ENCODE results near the gene PIK3R5.
"Not testable (repeated sequence)": the region's sequence is repeated elsewhere in the genome, so short reads cannot be mapped to it uniquely, and the experiment has no call there.

Gene PIK3R5

DNA sequence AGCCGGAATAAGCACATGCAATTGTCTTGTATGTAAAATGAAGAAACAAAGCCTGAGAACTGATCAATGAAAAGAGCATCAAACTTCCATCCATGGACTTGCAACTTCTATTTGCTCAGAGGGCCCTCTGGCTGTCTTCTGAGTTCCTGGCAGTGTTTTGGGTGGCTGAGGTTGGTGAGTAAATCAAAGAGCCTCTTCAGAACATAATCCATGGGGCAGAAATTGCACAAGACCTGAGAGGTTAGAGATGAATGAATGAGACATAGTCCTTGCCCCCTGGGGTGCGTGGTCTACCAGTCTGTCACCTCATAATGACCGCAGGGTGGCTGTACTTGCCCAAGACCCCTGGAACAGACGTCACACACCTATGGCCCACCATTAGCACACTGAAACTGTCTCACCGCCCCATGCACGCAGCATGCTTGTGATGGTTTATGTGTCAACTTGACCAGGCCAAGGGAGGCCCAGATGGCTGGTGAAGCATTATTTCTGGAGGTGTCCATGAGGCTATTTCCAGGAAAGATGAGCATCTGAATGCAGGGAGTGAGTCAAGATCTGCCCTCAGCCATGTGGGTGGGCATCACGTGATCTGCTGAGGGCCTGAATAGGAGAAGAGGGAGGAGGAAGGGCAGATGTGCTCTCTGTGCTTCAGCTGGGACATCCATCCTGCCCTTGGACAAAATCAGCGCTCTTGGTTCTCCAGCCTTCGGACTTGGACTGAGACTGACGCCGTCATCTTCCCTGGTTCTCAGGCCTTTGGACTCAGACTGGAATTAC is 106.3 kb downstream of the PIK3R5 start:
- peak in 1 of 2 donors; percentile 26 for DNase-seq (ENCODE audit: low read depth in 2 of 2)

DNA sequence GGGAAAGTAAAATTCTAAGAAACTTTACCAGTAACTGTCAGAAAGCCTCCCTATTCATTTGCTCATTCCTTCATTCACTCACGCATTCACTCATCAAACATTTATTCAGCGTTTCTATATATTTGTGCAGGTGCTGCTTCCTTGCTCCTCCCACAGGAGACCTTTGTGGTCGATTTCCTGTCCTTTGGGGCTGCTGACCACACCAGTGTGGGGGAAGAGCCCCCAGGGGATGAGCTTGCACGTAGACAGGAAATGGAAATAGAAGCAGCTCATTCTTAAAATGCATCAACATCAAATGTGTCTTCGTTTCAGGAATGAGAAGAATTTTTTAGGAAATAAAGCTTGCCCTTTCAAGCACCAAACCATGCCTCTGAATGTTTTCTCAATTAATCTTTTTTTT is 107.6 kb downstream of the PIK3R5 start:
- peak; percentile 27 to 37 for DNase-seq (ENCODE audit: low read depth in 2 of 2)

DNA sequence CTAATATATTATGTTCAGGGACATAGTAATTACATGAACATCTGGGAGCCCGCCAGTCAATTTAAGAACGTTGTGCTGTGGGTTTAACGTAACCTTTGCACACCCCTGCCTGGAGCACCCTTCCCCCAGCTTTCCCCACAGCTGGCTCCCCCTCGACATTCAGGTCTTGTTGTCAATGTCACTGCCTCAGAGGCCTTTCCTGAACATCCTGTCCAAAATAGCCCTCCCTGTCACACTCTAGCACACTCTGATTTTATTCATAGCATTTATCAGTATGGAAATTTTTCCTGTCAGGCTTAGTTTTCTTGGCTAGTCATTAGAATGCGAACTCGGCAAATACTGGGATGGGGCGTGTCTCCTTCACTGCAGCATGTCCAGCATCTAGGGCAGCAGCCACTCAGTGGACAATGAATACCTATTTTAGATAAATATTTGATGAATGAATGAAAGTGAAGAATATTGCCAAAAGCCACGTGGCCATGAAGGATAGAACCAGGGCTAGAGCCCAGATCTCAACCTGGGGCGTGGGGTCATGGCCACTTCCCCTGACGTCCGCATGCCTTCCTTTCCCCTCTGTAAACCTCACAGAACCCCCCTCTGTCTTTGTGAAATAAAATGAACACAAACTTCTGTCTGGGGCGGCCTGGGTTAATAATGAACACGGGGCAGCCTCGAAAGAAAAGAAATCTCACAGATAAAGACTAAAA is 108.5 kb downstream of the PIK3R5 start:
- no peak for DNase-seq (ENCODE audit: low read depth in 2 of 2)

DNA sequence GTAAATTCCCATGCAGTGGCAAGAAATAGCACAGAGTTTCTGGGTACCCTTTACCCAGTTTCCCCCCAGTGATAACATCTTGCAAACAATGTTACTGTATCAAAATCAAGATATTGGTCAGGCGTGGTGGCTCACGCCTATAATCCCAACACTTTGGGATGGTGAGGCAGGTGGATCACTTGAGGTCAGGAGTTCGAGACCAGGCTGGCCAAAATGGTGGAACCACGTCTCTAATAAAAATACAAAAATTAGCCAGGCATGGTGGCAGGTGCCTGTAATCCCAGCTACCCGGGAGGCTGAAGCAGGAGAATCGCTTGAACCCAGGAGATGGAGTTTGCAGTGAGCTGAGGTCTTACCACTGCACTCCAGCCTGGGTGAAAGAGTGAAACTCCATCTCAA is 109.3 kb downstream of the PIK3R5 start:
- DNase-seq (ENCODE audit: low read depth in 2 of 2) = not testable (repeated sequence)

DNA sequence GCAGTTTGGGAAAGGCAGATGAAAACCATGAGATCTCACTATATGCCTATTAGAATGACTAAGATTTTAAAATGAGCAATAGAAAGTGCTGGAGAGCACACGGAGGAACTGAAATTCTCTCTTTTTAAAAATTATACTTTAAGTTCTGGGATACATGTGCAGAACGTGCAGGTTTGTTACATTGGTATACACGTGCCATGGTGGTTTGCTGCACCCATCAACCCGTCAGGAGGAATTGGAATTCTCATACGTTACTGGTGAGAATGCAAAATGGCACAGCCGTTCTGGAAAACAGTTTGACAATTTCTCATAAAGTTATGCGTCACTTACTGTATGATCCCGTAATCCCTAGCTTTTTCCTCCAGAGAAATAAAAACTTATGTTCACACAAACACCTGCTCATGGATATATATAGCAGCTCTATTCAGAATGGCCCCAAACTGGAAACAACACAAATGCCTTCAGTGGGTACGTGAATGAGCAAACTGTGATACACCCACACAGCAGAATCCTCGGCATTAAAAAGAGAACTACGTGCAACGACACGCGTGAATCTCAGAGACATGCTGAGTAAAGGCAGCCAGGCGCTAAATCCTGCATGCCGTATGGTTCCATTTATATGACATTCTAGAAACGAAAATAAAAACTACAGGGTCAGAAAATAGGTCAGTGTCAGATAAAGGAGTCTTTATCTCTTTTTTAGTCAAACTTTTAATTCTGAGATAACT is 109.9 kb downstream of the PIK3R5 start:
- DNase-seq (ENCODE audit: low read depth in 2 of 2) = no peak

DNA sequence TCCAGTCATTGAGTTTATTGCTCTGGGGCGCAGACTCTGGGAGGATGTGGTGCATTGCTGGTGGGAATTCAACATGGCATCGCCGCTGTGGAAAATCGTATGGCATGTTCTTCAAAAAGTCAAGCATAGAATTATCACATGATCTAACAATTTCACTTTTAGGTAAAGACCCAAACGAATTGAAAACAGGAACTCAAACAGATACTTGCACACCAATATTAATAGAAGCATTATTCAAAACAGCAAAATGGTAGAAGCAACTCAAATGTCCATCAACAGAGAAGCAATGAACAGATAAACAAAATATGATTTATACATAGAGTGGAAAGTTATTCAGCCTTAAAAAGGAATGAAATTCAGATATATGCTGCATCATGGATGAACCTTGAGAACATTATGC is 113.9 kb downstream of the PIK3R5 start:
- DNase-seq (ENCODE audit: low read depth in 2 of 2) = no peak

DNA sequence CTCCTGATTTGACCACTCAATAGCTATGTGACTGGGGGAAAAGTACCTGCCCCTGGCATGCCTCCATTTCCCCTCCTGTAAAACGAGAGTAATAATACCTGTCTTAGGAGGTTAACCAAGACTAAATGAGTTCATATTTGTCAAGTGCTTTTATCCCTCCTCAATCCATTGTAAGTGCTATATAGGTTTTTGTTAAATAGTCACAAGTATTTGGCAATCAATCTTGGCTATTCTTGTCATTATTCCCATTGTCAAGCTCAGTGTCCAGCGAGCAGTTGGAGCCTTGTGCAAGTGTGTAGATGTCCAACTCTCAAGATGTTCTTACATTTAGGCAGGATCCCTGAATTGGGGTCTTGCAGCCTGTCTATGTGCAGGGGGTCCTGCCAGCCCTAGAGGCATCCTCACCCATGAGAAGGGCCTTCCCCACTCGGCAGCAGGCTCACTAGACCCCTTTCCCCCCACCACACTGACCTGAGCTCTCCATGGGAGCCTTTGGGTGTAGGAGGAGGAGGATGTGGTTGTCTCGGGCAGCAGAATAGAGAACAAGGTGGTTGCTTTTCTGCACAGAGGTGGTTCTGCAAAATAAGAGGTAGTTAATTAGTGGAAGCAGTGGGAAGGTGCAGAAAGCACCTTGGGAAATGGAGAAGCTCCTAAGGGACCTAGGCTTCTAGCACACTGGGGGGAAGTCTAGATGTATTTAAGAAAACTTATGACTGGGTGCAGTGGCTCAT is 116.0 kb downstream of the PIK3R5 start:
- no peak for DNase-seq (ENCODE audit: low read depth in 2 of 2)

DNA sequence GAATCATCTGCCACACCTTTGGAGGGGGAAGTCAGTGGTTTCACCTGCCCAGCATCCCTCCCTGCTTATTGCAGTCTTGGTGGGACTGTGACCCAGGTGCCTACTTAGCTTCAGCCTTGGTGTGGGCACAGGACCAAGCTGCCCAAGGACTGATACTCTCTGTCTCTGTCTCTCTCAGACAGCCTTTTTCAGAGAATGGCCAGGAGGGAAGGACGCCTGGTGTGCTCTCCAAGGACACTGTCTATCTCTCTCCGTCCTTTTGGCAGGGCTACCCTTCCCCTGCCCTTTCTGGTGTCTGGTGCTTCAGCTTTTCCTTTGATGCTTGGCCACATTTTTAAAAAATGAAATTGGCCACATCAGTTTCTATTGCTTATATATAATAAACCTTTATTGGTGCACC is 117.6 kb downstream of the PIK3R5 start:
- DNase-seq (ENCODE audit: low read depth in 2 of 2) = no peak

DNA sequence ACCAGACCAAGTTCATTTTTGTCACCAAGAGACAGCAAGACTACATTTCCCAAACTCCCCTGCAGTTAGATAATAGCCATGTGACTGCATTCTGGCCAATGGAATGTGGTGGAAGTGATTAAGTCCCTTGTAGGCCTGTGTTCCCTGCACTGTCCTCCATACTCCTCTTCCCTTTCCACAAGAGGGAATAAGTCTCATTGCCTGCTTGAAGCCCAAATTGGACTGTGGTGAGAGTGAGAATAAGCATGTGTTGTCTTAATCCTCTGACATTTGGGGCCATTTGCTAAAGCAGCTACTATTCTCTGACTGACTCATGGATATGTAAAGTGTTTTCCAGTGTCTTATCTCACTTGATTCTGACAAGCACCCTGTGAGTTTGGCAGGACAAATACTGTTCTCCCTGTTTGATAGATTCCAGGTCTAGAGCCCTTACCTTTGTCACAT is 118.7 kb downstream of the PIK3R5 start:
- no peak for DNase-seq (ENCODE audit: low read depth in 2 of 2)

DNA sequence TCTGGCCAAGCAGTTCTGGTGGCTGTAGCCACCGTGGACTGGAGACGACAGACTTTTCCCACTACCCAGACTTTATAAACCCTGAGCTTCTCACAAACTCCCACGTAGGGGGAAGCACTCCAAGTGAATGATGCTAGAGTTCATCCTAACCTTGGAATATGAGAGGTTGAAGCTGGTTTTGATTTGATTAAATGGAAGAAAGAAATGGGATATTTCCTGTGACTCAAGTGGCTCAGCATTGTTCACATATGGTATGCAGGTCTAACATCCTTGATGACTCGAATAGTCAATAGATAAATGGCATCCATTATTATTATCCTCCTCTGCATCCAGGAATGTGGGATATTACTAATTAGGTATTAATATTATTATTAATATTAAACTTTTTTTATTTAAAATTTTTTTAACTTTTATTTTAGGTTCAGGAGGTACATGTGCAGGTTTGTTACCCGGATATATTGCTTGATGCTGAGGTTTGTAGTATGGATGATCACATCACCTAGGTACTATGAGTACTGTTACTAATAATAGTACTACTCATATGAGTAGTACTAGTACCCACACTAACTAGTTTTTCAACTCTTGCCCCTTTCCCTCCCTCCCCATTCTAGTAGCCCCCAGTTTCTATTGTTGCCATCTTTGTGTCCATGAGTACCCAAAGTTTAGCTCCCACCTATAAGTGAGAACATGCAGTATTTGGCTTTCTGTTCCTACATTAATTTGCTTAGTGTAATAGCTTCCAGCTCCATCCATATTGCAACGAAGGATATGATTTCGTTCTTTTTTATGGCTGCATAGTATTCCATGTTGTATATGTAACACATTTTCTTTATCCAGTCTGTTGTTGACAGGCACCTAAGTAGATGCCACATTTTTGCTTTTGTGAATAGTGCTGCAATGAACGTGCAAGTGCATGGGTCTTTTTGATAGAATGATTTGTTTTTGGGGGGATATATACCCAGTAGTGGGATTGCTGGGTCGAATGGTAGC is 121.0 kb downstream of the PIK3R5 start:
- DNase-seq (ENCODE audit: low read depth in 2 of 2) = no peak

DNA sequence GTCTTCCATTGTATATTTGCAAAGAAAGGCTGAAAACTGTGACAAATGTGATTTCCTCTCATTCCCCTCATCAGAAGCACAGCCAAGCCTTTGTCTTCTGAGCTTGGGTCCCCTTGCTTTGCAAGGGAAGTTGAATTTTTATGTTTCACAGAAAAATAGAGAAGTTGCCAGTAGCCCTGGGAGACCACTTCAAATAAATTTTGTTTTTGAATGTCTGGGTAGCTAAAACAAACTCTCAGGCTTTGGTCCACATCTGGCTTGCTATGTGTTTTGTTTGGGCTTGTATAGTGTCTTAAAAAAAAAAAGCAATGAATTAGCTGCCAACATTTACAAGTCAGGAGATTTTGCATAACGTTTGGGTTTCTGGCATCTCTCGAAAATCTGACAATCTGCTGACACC is 122.2 kb downstream of the PIK3R5 start:
- no peak for DNase-seq (ENCODE audit: low read depth in 2 of 2)

DNA sequence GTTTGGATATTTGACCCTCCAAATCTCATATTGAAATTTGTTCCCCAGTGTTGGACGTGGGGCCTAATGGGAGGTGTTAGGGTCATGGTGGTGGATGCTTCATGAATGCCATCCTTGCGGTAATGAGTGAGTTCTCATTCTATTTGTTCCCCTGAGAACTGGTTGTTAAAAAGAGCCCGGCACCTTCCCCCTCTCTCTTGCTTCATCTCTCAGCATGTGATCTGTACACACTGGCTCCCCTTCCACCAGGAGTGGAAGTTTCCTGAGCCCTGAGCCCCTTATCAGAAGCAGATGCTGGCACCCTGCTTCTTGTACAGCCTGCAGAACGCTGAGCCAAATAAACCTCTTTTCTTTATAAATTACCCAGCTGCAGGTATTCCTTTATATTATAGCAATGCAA is 123.7 kb downstream of the PIK3R5 start:
- DNase-seq (ENCODE audit: low read depth in 2 of 2) = no peak

DNA sequence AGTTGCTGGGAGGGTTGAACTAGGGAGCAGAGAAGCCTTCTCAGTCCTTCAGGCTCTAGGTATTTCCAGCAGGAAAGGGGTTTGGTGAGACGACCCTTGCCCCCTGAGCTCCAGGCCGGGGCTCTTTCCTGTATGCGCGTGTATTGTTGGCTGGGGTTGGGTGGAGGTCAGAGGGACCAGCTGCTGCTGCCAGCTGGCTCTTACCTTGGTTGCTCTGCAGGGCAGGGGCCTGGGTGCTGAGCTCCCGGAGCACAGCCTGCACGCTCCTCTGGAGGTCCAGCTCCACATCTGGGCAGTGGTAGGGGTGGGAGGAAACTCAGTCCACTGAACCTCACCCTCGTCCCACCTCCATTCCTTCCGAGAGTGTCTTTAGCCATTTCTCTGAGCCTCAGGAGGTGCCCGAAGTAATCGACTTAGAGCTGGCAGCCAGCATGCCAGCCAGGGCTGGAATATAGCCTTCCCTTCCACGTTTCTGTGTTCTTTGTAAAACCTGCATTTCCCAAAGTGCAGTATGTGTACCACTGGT is 126.0 kb downstream of the PIK3R5 start:
- no peak for DNase-seq (ENCODE audit: low read depth in 2 of 2)

DNA sequence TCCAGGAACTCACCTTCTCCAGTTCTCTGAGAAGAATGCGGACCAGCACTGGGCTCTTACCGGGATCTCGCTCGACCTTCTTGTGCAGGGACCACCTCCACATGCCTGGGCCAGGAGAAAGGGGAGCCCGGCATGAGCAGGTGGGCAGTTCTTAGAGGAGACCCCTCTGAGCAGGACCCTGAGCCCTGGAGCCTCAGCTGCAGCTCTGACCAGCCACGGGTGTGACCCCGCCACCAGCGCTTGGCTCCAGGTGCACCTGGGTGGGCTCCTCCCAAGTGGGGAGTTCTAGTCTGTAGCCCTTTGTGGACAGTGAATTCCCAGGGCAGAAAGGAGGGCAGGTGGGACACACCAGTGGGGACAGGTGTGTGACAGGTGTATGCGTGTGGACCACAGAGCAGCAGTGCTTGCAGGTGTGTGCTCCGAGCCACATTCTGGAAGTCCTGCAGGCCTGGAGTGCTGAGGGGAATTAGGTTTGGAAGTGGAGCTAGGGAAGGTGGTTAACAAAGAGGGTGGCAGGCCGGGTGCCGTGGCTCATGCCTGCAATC is 126.9 kb downstream of the PIK3R5 start:
- no peak for DNase-seq (ENCODE audit: low read depth in 2 of 2)

DNA sequence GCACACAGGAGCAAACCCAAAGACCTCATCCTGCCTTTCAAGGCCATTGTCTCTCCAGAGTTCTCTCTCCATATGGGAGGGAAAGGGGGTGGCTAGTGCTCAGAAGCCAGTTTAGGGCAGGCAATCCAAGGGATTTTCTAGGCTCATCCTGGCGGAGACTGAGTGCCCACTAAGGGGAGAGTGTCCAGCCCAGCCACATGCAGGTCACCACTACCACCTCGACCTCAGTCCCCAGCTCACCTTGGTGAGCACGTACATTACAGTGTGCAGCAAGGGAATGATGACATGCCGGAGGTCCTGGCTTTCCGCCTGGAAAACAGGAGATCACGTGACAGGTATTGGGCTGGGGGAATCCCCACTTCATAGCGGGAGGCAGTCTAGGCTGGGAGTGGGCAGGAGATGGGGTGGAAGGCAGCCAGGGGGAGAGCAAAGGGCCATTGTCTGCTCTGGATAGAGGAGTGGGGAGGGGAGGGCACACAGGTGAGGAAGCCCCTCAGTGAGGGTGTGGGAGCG is 127.9 kb downstream of the PIK3R5 start:
- DNase-seq (ENCODE audit: low read depth in 2 of 2) = no peak

DNA sequence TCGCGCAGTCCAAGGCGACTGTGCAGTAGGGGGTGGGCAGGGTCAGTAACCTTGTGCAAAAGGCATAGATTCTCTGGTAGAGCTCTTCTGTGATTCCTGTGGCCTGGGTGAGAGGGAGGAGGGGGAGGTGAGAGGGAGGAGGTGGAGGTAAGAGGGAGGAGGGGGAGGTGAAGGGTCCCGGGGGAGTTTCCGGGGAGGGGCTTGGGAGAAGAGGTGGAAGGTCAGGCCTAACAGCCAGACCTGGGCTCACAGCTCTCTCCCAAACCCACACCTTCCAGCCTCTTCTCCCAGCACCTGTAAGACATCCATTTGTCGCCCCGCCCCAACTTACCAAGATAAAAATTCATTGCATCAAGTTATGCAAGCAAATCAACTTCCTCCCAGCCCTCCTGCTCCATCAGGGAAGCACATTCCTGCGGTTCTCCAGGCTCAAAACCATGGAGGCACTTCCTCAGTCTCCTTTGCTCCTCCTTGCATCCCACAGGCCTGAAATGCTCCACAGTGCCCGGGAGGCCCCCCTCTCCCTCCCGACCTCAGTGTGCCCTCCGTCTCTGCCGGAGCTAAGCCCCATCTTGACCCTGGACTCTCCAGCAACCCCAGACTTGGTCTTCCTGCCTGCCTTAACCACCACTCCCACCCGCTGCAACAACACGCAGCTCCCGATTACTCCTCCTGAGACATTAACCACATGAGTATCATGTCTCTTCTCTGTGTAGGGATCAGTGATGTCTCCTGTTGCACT is 128.5 kb downstream of the PIK3R5 start:
- DNase-seq (ENCODE audit: low read depth in 2 of 2) = no peak

DNA sequence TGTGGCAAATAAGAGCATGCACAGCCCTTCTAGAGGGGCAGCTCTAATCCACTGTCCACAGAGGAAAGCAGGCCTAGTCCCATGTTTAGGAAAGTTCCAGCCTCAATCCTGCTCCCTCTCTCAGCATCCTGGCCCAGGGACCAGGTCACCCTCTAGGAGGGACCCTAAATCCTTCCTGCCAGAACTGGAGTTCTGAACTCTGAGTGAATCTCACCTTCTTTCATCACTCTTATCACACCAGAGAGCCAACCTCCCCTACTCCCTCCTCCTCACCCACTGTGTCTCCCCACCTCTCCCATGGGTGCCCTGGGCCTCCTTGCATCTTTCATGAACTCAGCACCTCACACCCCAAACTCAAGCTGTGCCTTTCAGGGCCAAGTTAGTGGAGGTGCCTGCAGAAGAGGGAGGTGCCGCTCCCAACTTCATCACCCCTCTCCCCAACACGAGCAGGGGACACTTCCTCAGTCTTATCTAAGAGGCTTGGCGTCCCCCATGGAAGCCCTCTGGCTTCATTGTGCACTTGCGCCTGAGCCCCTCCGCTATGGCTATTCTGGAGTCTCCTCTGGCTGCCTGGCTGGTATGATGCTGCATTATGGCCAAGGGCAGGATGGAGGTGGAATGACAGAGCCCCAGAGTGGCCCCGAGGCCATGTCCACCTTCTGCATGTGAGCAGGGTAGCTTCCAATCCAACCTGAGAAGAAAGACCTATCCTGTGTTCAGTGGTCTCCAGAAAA is 129.7 kb downstream of the PIK3R5 start:
- DNase-seq (ENCODE audit: low read depth in 2 of 2) = no peak

DNA sequence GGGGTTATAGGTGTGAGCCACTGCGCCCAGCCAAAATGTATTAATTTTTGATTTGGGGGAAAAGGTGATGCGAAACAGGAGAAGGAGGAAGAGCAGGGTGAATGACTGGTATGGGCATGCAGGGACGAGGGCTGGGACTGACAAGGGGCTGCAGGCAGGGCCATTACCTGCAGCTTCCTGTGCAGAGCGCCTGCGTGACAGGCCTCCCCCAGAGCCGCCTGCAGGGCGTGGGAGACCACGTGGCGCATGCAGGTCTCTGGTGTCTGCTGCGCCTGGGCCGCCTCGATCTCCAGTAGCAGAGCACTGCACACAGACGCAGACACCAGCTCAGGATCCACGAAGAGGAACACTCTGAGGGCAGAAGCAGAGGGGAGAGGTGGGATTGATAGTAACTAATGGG is 130.4 kb downstream of the PIK3R5 start:
- DNase-seq (ENCODE audit: low read depth in 2 of 2) = no peak

Data from stimulated activated CD8-positive, alpha-beta memory T cell treated with anti-CD3 and anti-CD28 coated beads, Interleukin-2, amount 100 ng/mL, for 48 hours (primary cell).